Measurements from ENCODE around the gene CHRDL2.

GRCh38 chr11:74695705-74696280, 35.4 kb downstream of the CHRDL2 start:
- TF ChIP-seq CTCF (IDR thresholded peaks at IDR 0.05; ENCODE audit: low read length) (no peak), EZH2 (IDR thresholded peaks at IDR 0.05; ENCODE audit: borderline replicate concordance, low read length) (no peak)

Data from OCI-LY1 (cell line).